Measurements from ENCODE around the gene UBB. TPM values are rescaled to one million over a fixed set of nuclear protein-coding genes. Genes with fewer than 3 reads are reported as not detected.

Gene UBB
- total RNA-seq, 1 experiment from 2014 or later: 1,609 TPM

GRCh38 chr17:16342979-16343378, 37.9 kb upstream of the UBB start:
- Histone ChIP-seq H3K23ac (ENCODE audit: insufficient read length, low read depth, low read length) (no peak overlapping the region), H2AFZ (ENCODE audit: low read length) (no peak overlapping the region), H3K56ac (ENCODE audit: insufficient read length, low read depth, low read length) (no peak overlapping the region), H2BK15ac (ENCODE audit: low read depth, low read length) (no peak overlapping the region), H3K14ac (ENCODE audit: insufficient read depth, low read length) (no peak overlapping the region), H2BK20ac (ENCODE audit: low read depth, low read length, poor library complexity, severe bottlenecking) (no peak overlapping the region), H3K27ac (ENCODE audit: insufficient read length, low read depth, low read length) (no peak overlapping the region), H3K79me2 (ENCODE audit: insufficient read depth, low read length) (no peaks in the 10 kb centered on the region), H3K4me1 (ENCODE audit: insufficient read depth, low read length) (no peaks in the 10 kb centered on the region), H3K23me2 (ENCODE audit: insufficient read length, low read depth, low read length, poor library complexity, severe bottlenecking) (no peaks in the 10 kb centered on the region), H3K9me3 (ENCODE audit: control insufficient read depth, low read depth, low read length) (no peaks in the 10 kb centered on the region), H4K5ac (ENCODE audit: insufficient read length, low read depth, low read length) (no peak overlapping the region), H2AK5ac (ENCODE audit: insufficient read length, low read length) (no peak overlapping the region), H2BK120ac (ENCODE audit: low read depth, low read length, poor library complexity, severe bottlenecking) (no peak overlapping the region), H4K8ac (replicated peaks; ENCODE audit: insufficient read length, low read depth, low read length) (no peak overlapping the region), H4K20me1 (ENCODE audit: control insufficient read depth, insufficient read depth, insufficient read length) (no peaks in the 10 kb centered on the region), H3K18ac (ENCODE audit: insufficient read length, low read depth, low read length) (no peak overlapping the region), H2BK5ac (ENCODE audit: insufficient read length, low read length) (no peak overlapping the region), H3K27me3 (ENCODE audit: insufficient read depth, low read length) (no peaks in the 10 kb centered on the region), H3K4ac (ENCODE audit: low read depth, low read length) (no peak overlapping the region), H3K9ac (ENCODE audit: extremely low read depth, insufficient read length, low read length) (no peak overlapping the region), H3K4me2 (ENCODE audit: insufficient read depth, insufficient read length, low read length) (no peak overlapping the region), H2BK12ac (ENCODE audit: insufficient read length, low read depth, low read length) (no peak overlapping the region), H4K91ac (ENCODE audit: insufficient read length, low read depth, low read length) (no peak overlapping the region), H3K79me1 (ENCODE audit: insufficient read depth, low read depth, low read length, poor library complexity, severe bottlenecking) (no peaks in the 10 kb centered on the region), H3T11ph (ENCODE audit: low read length) (no peak overlapping the region)
- H3K4me1 Mint-ChIP-seq: no peaks in the 10 kb centered on the region
- no peak for TF ChIP-seq CTCF (conservative IDR thresholded peaks at IDR 0.05)
- no CpG with 5 or more reads among the region's 4 CpGs for WGBS (ENCODE audit: extremely low coverage, insufficient read length, low lambda C conversion rate)
- DNase-seq: no peak
- H3K27me3 Mint-ChIP-seq (ENCODE audit: low read depth): no peaks in the 10 kb centered on the region
- peaks cover 30 to 47% (median 38%) of the 10 kb centered on the region in 3 experiments; a peak in 6 of 7 replicates for H3K36me3 Mint-ChIP-seq (ENCODE audit: insufficient read depth in 1 of 3, low read depth in 3 of 3)
- H3K4me3 Mint-ChIP-seq: no peak overlapping the region
- H3K27ac Mint-ChIP-seq: peak overlapping the region in 1 of 3 experiments; percentile 48; a peak in 1 of 7 replicates
- H3K9me3 Mint-ChIP-seq: no peaks in the 10 kb centered on the region
